H1 (cell line): ENCODE measurements around the gene ATPAF1. TPM values are rescaled to one million over a fixed set of nuclear protein-coding genes. Genes with fewer than 3 reads are reported as not detected.

Experiments used
- CTCF ChIA-PET: fragments of 300-600 bp; sonication (Branson Sonifier 250); formaldehyde crosslinking; loops from one replicate; lab custom pipeline; 2021; ENCODE audit not compliant: partially characterized antibody; lab: Charles Lee
- POLR2A ChIA-PET: fragments of 300-600 bp; sonication (Branson Sonifier 250); formaldehyde crosslinking; loops from one replicate; lab custom pipeline; 2021; ENCODE audit warnings: inconsistent platforms; ENCODE audit not compliant: partially characterized antibody; lab: Charles Lee
- DNase-seq, 2 experiments: peaks; one replicate each; pipeline versions ENCODE4 v3.0.0 to v3.0.0-alpha.2; 2010 to 2022; ENCODE audit warnings: low spot score in 2 of 2, low read depth in 1 of 2, mixed read lengths in 1 of 2
- FAIRE-seq: peaks from 2 replicates; lab custom pipeline; 2011; peaks lifted over from hg19 to GRCh38; lab: Jason Lieb, UNC
- H2AFZ ChIP-seq: 2 replicates; pipeline ENCODE4 v1.8.1; 2012; ENCODE audit warnings: low read length, inconsistent platforms
- H2AK5ac ChIP-seq: 2 replicates; pipeline ENCODE4 v1.6.1; 2013; ENCODE audit warnings: low read depth, low read length
- H2BK120ac ChIP-seq: replicated peaks from 2 replicates; pipeline ENCODE3; 2013; ENCODE audit warnings: low read depth, low read length, inconsistent platforms
- H2BK12ac ChIP-seq: 2 replicates; pipeline ENCODE4 v1.6.1; 2013; ENCODE audit warnings: low read depth, low read length
- H2BK15ac ChIP-seq: 2 replicates; pipeline ENCODE4 v1.6.1; 2013; ENCODE audit warnings: low read length
- H2BK20ac ChIP-seq: 2 replicates; pipeline ENCODE4 v1.6.1; 2013; ENCODE audit warnings: low read length
- H2BK5ac ChIP-seq: 2 replicates; pipeline ENCODE4 v1.6.1; 2013; ENCODE audit warnings: low read depth, low read length
- H3K14ac ChIP-seq: 2 replicates; pipeline ENCODE4 v1.6.1; 2013; ENCODE audit warnings: inconsistent platforms; ENCODE audit not compliant: insufficient read length
- H3K18ac ChIP-seq: 2 replicates; pipeline ENCODE4 v1.6.1; 2013; ENCODE audit warnings: low read length; ENCODE audit errors: extremely low read depth
- H3K23ac ChIP-seq: 2 replicates; pipeline ENCODE4 v1.6.1; 2013; ENCODE audit warnings: inconsistent platforms; ENCODE audit not compliant: insufficient read length
- H3K23me2 ChIP-seq: 2 replicates; pipeline ENCODE4 v1.6.1; 2013; ENCODE audit warnings: low read depth, low read length
- H3K27ac ChIP-seq: 2 replicates; pipeline ENCODE4 v1.6.1; 2011; ENCODE audit warnings: low read depth, low read length, inconsistent platforms
- H3K27me3 ChIP-seq, 4 experiments: replicated peaks in 1 of 4; 1 replicate in 1 of 4; 2 replicates in 3 of 4; pipeline versions ENCODE4 v1.6.1 to v1.8.1; 2011 to 2013; ENCODE audit warnings: low read length in 3 of 4, mild to moderate bottlenecking in 3 of 4, inconsistent platforms in 2 of 4, mixed read lengths in 2 of 4, moderate library complexity in 1 of 4; ENCODE audit not compliant: control insufficient read depth in 3 of 4, insufficient read depth in 3 of 4; ENCODE audit errors: extremely low read depth in 1 of 4
- H3K36me3 ChIP-seq, 4 experiments: 2 replicates each; pipeline versions ENCODE4 v1.6.1 to v1.8.1; 2011 to 2013; ENCODE audit warnings: mild to moderate bottlenecking in 4 of 4, low read length in 3 of 4, moderate library complexity in 2 of 4, control low read depth in 1 of 4, inconsistent platforms in 1 of 4; ENCODE audit not compliant: insufficient read depth in 4 of 4, control insufficient read depth in 2 of 4
- H3K4ac ChIP-seq: replicated peaks from 2 replicates; pipeline ENCODE3; 2013; ENCODE audit warnings: low read length, low read depth, mixed read lengths, inconsistent platforms; ENCODE audit not compliant: insufficient read length
- H3K4me1 ChIP-seq, 4 experiments: replicated peaks in 1 of 4; 1 replicate in 1 of 4; 2 replicates in 3 of 4; pipeline versions ENCODE4 v1.6.1 to v1.8.1; 2011 to 2013; ENCODE audit warnings: low read length in 3 of 4, inconsistent platforms in 2 of 4, mixed read lengths in 1 of 4; ENCODE audit not compliant: insufficient read depth in 4 of 4, control insufficient read depth in 3 of 4
- H3K4me2 ChIP-seq, 2 experiments: 2 replicates each; pipeline versions ENCODE4 v1.6.1 to v1.8.1; 2011 to 2013; ENCODE audit warnings: low read depth in 2 of 2, low read length in 2 of 2, control low read depth in 1 of 2, inconsistent platforms in 1 of 2, mild to moderate bottlenecking in 1 of 2; ENCODE audit not compliant: insufficient read depth in 1 of 2
- H3K4me3 ChIP-seq, 4 experiments: fragments of 200-600, 300-600 bp in 1 of 4; sonication (generic), shearing (Covaris generic), sonication (Bioruptor Twin) in 1 of 4; 2 replicates each; pipeline versions ENCODE4 v1.5.1 to v1.8.1; 2011 to 2016; ENCODE audit warnings: low read length in 4 of 4, low read depth in 3 of 4, control low read depth in 2 of 4, inconsistent platforms in 2 of 4, mild to moderate bottlenecking in 2 of 4, mixed read lengths in 1 of 4, moderate library complexity in 1 of 4; ENCODE audit not compliant: insufficient read depth in 2 of 4; ENCODE audit errors: extremely low read depth in 1 of 4
- H3K56ac ChIP-seq: replicated peaks from 2 replicates; pipeline ENCODE3; 2013; ENCODE audit warnings: low read depth, mild to moderate bottlenecking, mixed read lengths, low read length, inconsistent platforms; ENCODE audit not compliant: insufficient read length
- H3K79me1 ChIP-seq: 2 replicates; pipeline ENCODE4 v1.6.1; 2013; ENCODE audit warnings: low read depth, low read length, control low read depth
- H3K79me2 ChIP-seq, 2 experiments: 2 replicates each; pipeline versions ENCODE4 v1.6.1 to v1.8.1; 2012 to 2013; ENCODE audit warnings: low read length in 2 of 2, mild to moderate bottlenecking in 2 of 2, inconsistent platforms in 1 of 2; ENCODE audit not compliant: insufficient read depth in 2 of 2, control insufficient read depth in 1 of 2
- H3K9ac ChIP-seq, 4 experiments: replicated peaks in 1 of 4; 1 replicate in 1 of 4; 2 replicates in 3 of 4; pipeline versions ENCODE4 v1.6.1 to v1.8.1; 2011 to 2013; ENCODE audit warnings: low read depth in 3 of 4, low read length in 3 of 4, control low read depth in 2 of 4, mild to moderate bottlenecking in 2 of 4, moderate library complexity in 2 of 4, inconsistent platforms in 1 of 4; ENCODE audit errors: extremely low read depth in 1 of 4
- H3K9me3 ChIP-seq, 2 experiments: 2 replicates each; pipeline versions ENCODE4 v1.6.1 to v1.8.1; 2012 to 2013; ENCODE audit warnings: mild to moderate bottlenecking in 2 of 2, moderate library complexity in 2 of 2, control low read depth in 1 of 2, inconsistent platforms in 1 of 2, low read depth in 1 of 2, low read length in 1 of 2, mixed read lengths in 1 of 2; ENCODE audit not compliant: insufficient read depth in 2 of 2
- H4K20me1 ChIP-seq, 2 experiments: replicated peaks in 1 of 2; 2 replicates each; pipeline versions ENCODE3 to v1.8.1; 2011 to 2013; ENCODE audit warnings: inconsistent platforms in 2 of 2, low read length in 2 of 2, mild to moderate bottlenecking in 1 of 2; ENCODE audit not compliant: insufficient read depth in 2 of 2, control insufficient read depth in 1 of 2
- H4K5ac ChIP-seq: 2 replicates; pipeline ENCODE4 v1.6.1; 2013; ENCODE audit warnings: low read length, low read depth, mixed read lengths, inconsistent platforms; ENCODE audit not compliant: insufficient read length
- H4K8ac ChIP-seq: 2 replicates; pipeline ENCODE4 v1.8.0; 2013; ENCODE audit warnings: mild to moderate bottlenecking, moderate library complexity, low read length, inconsistent platforms; ENCODE audit not compliant: insufficient read depth; ENCODE audit errors: extremely low read depth
- H4K91ac ChIP-seq: replicated peaks from 2 replicates; pipeline ENCODE3; 2013; ENCODE audit warnings: low read length, mixed read lengths, inconsistent platforms; ENCODE audit not compliant: insufficient read length
- ATF3 ChIP-seq: IDR thresholded peaks from 2 replicates; pipeline ENCODE4 v1.6.1; 2011; ENCODE audit warnings: low read depth, mild to moderate bottlenecking, low read length; ENCODE audit not compliant: insufficient read depth
- BCL11A ChIP-seq, 2 experiments: IDR thresholded peaks; one replicate each; pipeline ENCODE4 v1.6.1; 2011; ENCODE audit warnings: low read depth in 2 of 2, low read length in 2 of 2, mild to moderate bottlenecking in 2 of 2
- CHD1 ChIP-seq: IDR thresholded peaks from 2 replicates; pipeline ENCODE4 v1.6.1; 2012; ENCODE audit warnings: low read depth, low read length, improper control_type of control experiment
- CHD2 ChIP-seq: IDR thresholded peaks from 2 replicates; pipeline ENCODE4 v1.6.1; 2012; ENCODE audit warnings: low read length, improper control_type of control experiment
- GABPA ChIP-seq: IDR thresholded peaks from 2 replicates; pipeline ENCODE4 v1.6.1; 2011; ENCODE audit warnings: mild to moderate bottlenecking, low read length, moderate library complexity, borderline replicate concordance; ENCODE audit not compliant: insufficient read depth
- KDM5A ChIP-seq: fragments of 200-600 bp; IDR thresholded peaks from 2 replicates; pipeline ENCODE4 v1.7.1; 2012; ENCODE audit warnings: mild to moderate bottlenecking, low read length, inconsistent platforms, mixed read lengths
- PHF8 ChIP-seq: fragments of 200-600 bp; sonication (generic); conservative IDR thresholded peaks from 2 replicates; pipeline ENCODE4 v1.7.1; 2012; ENCODE audit warnings: low read depth, mild to moderate bottlenecking, inconsistent platforms, low read length, moderate library complexity
- SP4 ChIP-seq: IDR thresholded peaks from 2 replicates; pipeline ENCODE4 v1.6.1; 2012; ENCODE audit warnings: low read length, inconsistent platforms
- TAF1 ChIP-seq: IDR thresholded peaks from 2 replicates; pipeline ENCODE4 v1.6.1; 2011; ENCODE audit warnings: mild to moderate bottlenecking, low read depth, low read length
- TAF7 ChIP-seq: optimal IDR thresholded peaks from 2 replicates; pipeline ENCODE3; 2011; ENCODE audit warnings: low read depth, mild to moderate bottlenecking, inconsistent platforms, low read length, moderate library complexity, borderline replicate concordance
- TCF12 ChIP-seq: IDR thresholded peaks from 2 replicates; pipeline ENCODE4 v1.6.1; 2011; ENCODE audit warnings: low read depth, mild to moderate bottlenecking, low read length
- ZNF274 ChIP-seq: IDR thresholded peaks from 2 replicates; pipeline ENCODE4 v1.7.0; 2012; ENCODE audit warnings: low read length, borderline replicate concordance; ENCODE audit errors: extremely low read depth
- WGBS, 2 experiments: shearing (Covaris generic) in 1 of 2; methylation state at CpG; one replicate each; pipeline versions ENCODE4 v1.1.6 to v1.1.7; 2013 to 2015; ENCODE audit warnings: low lambda C conversion rate in 2 of 2, mixed read lengths in 2 of 2, inconsistent platforms in 1 of 2, low coverage in 1 of 2, missing lambda C conversion rate in 1 of 2; ENCODE audit not compliant: insufficient replicate concordance in 2 of 2, insufficient coverage in 1 of 2, insufficient read length in 1 of 2; ENCODE audit errors: extremely low coverage in 1 of 2, missing lambda C conversion rate in 1 of 2; 5-methylcytosine and 5-hydroxymethylcytosine counted together
- polyA plus RNA-seq, 7 experiments: library from polyadenylated mRNA; depleted of rRNA in 3 of 7; stranded (reverse) in 5 of 7; unstranded in 2 of 7; fragments of >200 nt in 5 of 7; fragments of 200-250 nt in 2 of 7; gene quantifications; 1 replicate in 5 of 7; 2 replicates in 1 of 7; 4 replicates in 1 of 7; pipeline versions ENCODE4 v1.2.1 to v1.2.3, GENCODE V29; 2011 to 2013; ENCODE audit warnings: missing spikeins in 2 of 7, mixed read lengths in 2 of 7
- total RNA-seq: library from RNA; stranded (reverse); fragmentation: NEBNext Ultra II Directional; extraction: Animal tissue kit (Norgen Biotek cat#: 25700); gene quantifications from 2 replicates; pipeline ENCODE4 v1.2.1, GENCODE V29; 2021

ATPAF1 gene
- total and polyA plus RNA-seq, 2 of the 8 experiments (the other 6 are each of a cell fraction or from before 2014, with no cell fraction given): 46.7 to 55.9 TPM

DNA sequence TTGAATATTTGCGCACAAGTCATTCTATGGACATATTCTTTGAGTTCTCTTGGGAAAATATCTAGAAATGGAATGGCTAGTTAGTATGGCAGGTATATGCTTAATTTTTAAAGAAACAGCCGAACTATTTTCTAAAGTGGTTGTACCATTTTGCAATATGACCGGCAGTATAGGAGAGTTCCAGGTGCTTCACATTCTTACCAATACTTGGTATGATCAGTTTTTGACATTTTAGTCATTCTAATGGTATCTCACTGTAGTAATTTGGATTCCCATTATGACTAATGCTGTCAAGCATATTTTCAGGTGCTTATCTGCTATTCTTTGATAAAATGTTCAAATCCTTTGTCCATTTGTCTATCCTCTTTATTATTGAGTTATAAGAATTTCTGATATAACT, 20.6 kb downstream of the ATPAF1 start:
- TF ChIP-seq CHD1 (no peak), TAF7 (no peak), TCF12 (no peak), TAF1 (no peak), ATF3 (no peak), SP4 (no peak), PHF8 (no peak), BCL11A (IDR thresholded peaks at IDR 0.05; ENCODE audit: low read depth in 2 of 2, low read length in 2 of 2) (no peak), ZNF274 (no peak), CHD2 (no peak), GABPA (no peak), KDM5A (no peak)
- Histone ChIP-seq H2BK5ac (no peak overlapping the region), H2BK15ac (no peak overlapping the region), H2BK120ac (no peak overlapping the region), H3K18ac (no peak overlapping the region), H3K9me3 (no peaks in the 10 kb centered on the region), H3K9ac (no peak overlapping the region), H3K27me3 (no peaks in the 10 kb centered on the region), H2AK5ac (no peak overlapping the region), H3K4ac (no peak overlapping the region), H3K27ac (no peak overlapping the region), H3K4me1 (no peaks in the 10 kb centered on the region), H4K5ac (no peak overlapping the region), H3K79me2 (no peaks in the 10 kb centered on the region), H3K4me3 (no peak overlapping the region), H3K4me2 (no peak overlapping the region), H3K23ac (no peak overlapping the region), H2BK12ac (no peak overlapping the region), H4K8ac (no peak overlapping the region), H4K91ac (no peak overlapping the region), H3K56ac (no peak overlapping the region), H3K14ac (no peak overlapping the region), H3K23me2 (no peaks in the 10 kb centered on the region), H2AFZ (no peak overlapping the region), H4K20me1 (no peaks in the 10 kb centered on the region), H2BK20ac (no peak overlapping the region), H3K79me1 (no peaks in the 10 kb centered on the region), H3K36me3 (peaks cover 0 to 27% (median 13%) of the 10 kb centered on the region in 4 experiments; a peak in 4 of 8 replicates)
- CTCF ChIA-PET: interaction anchor here (2.5 kb wide), 1 partner anchor 25 kb away, joined by 11 read pairs; no protein-coding TSS in a partner anchor
- WGBS, 2 experiments: 92% methylated on average over 3 of the region's 3 CpGs; no CpG with 5 or more reads in 1 of the 2 experiments
- DNase-seq (no peak), FAIRE-seq (no peak)
- POLR2A ChIA-PET: interaction anchor here (0.6 to 2.1 kb wide), 4 partner anchors 18 to 601 kb away, joined by 3 to 6 read pairs (median 4); partner anchors contain the start of genes ATPAF1 and MOB3C
